SK-N-SH (cell line): ENCODE results near the gene SH3GLB1. TPM values are rescaled to one million over a fixed set of nuclear protein-coding genes. Genes with fewer than 3 reads are reported as not detected.

Experiments used
- CTCF ChIA-PET: fragments of 300-600, 350-600 bp; formaldehyde crosslinking; extraction: SDS; loops from one replicate; lab custom pipeline; 2021; lab: Yijun Ruan, JAX
- POLR2A ChIA-PET: fragments of 350-600 bp; sonication (Branson Sonifier 250); formaldehyde crosslinking; extraction: SDS; loops from one replicate; lab custom pipeline; 2020; ENCODE audit warnings: antibody characterized with exemption, inconsistent platforms; lab: Yijun Ruan, JAX
- DNase-seq: peaks from one replicate; pipeline ENCODE4 v3.0.0; 2012
- H2AFZ ChIP-seq: fragments of 200-600 bp; sonication (generic); 2 replicates; pipeline ENCODE4 v1.8.1; 2016; ENCODE audit warnings: antibody characterized with exemption, mild to moderate bottlenecking, low read depth
- H3F3A ChIP-seq: fragments of 200-600 bp; sonication (generic); replicated peaks from 2 replicates; pipeline ENCODE3; 2016; ENCODE audit warnings: antibody characterized with exemption, mild to moderate bottlenecking; ENCODE audit not compliant: insufficient read depth
- H3K27ac ChIP-seq, 2 experiments: fragments of 200-500 bp in 1 of 2; fragments of 200-600 bp in 1 of 2; sonication (Bioruptor generic) in 1 of 2; sonication (generic), shearing (Covaris generic) in 1 of 2; 2 replicates each; pipeline versions ENCODE4 v1.5.1 to v1.6.1; 2014 to 2016; ENCODE audit warnings: low read depth in 2 of 2, inconsistent platforms in 1 of 2, low read length in 1 of 2, mild to moderate bottlenecking in 1 of 2, mixed read lengths in 1 of 2
- H3K27me3 ChIP-seq: fragments of 200-600 bp; sonication (generic), shearing (Covaris generic); 2 replicates; pipeline ENCODE4 v1.6.1; 2016; ENCODE audit warnings: mixed run types; ENCODE audit not compliant: insufficient read depth
- H3K36me3 ChIP-seq, 2 experiments: fragments of 200-500 bp in 1 of 2; fragments of 200-600 bp in 1 of 2; sonication (Bioruptor generic) in 1 of 2; sonication (generic) in 1 of 2; replicated peaks in 1 of 2; 2 replicates each; pipeline versions ENCODE3 to v1.5.1; 2014 to 2016; ENCODE audit warnings: low read length in 1 of 2, mild to moderate bottlenecking in 1 of 2; ENCODE audit not compliant: insufficient read depth in 2 of 2, control insufficient read depth in 1 of 2
- H3K4me1 ChIP-seq, 2 experiments: fragments of 200-500 bp in 1 of 2; fragments of 200-600 bp in 1 of 2; sonication (Bioruptor generic) in 1 of 2; sonication (generic), shearing (Covaris generic) in 1 of 2; 2 replicates each; pipeline versions ENCODE4 v1.5.1 to v1.6.1; 2014 to 2016; ENCODE audit warnings: low read depth in 1 of 2, low read length in 1 of 2, mixed run types in 1 of 2; ENCODE audit not compliant: insufficient read depth in 2 of 2, control insufficient read depth in 1 of 2
- H3K4me2 ChIP-seq: fragments of 200-600 bp; sonication (generic), shearing (Covaris generic); 2 replicates; pipeline ENCODE4 v1.6.1; 2017; ENCODE audit warnings: mixed run types
- H3K4me3 ChIP-seq, 2 experiments: fragments of 200-500 bp in 1 of 2; fragments of 200-600 bp in 1 of 2; sonication (Bioruptor generic) in 1 of 2; sonication (generic), shearing (Covaris generic) in 1 of 2; 2 replicates each; pipeline versions ENCODE4 v1.5.1 to v1.8.1; 2014 to 2016; ENCODE audit warnings: low read depth in 2 of 2, inconsistent platforms in 1 of 2, low read length in 1 of 2, mild to moderate bottlenecking in 1 of 2, mixed read lengths in 1 of 2, moderate library complexity in 1 of 2
- H3K79me2 ChIP-seq: fragments of 200-600 bp; sonication (generic); 2 replicates; pipeline ENCODE4 v1.8.1; 2017; ENCODE audit warnings: mild to moderate bottlenecking; ENCODE audit not compliant: insufficient read depth
- H3K9ac ChIP-seq: fragments of 200-600 bp; sonication (generic); 2 replicates; pipeline ENCODE4 v1.6.1; 2017; ENCODE audit warnings: mixed run types
- H3K9me2 ChIP-seq: fragments of 200-600 bp; sonication (generic); 2 replicates; pipeline ENCODE4 v1.6.1; 2017; ENCODE audit warnings: mixed run types
- H3K9me3 ChIP-seq: fragments of 200-600 bp; sonication (generic); 2 replicates; pipeline ENCODE4 v1.6.1; 2017; ENCODE audit warnings: mixed run types, mild to moderate bottlenecking, moderate library complexity
- H4K20me1 ChIP-seq: fragments of 200-600 bp; sonication (generic); 2 replicates; pipeline ENCODE4 v1.6.1; 2017; ENCODE audit warnings: mild to moderate bottlenecking, mixed run types; ENCODE audit not compliant: insufficient read depth
- CTCF ChIP-seq: fragments of 200-600 bp; sonication (generic); IDR thresholded peaks from 2 replicates; pipeline ENCODE4 v1.6.1; 2017; ENCODE audit warnings: antibody characterized with exemption, mild to moderate bottlenecking, moderate library complexity
- FOSL2 ChIP-seq: IDR thresholded peaks from 2 replicates; pipeline ENCODE4 v1.4.0; 2012; ENCODE audit warnings: low read depth, mild to moderate bottlenecking, moderate library complexity, borderline replicate concordance
- FOXM1 ChIP-seq: IDR thresholded peaks from 2 replicates; pipeline ENCODE4 v1.4.0; 2012; ENCODE audit warnings: low read depth, mild to moderate bottlenecking
- GATA2 ChIP-seq: sonication (generic); formaldehyde crosslinking; IDR thresholded peaks from 2 replicates; pipeline ENCODE4 v1.5.0; 2020; ENCODE audit warnings: mild to moderate bottlenecking, missing genetic modification reagents
- IRF3 ChIP-seq: fragments of 150-350 bp; IDR thresholded peaks from 2 replicates; pipeline ENCODE4 v1.6.1; 2016; ENCODE audit warnings: mild to moderate bottlenecking, low read depth, low read length
- NRF1 ChIP-seq: IDR thresholded peaks from 2 replicates; pipeline ENCODE4 v1.6.1; 2012; ENCODE audit warnings: low read depth, mild to moderate bottlenecking, low read length
- PBX3 ChIP-seq: IDR thresholded peaks from 2 replicates; pipeline ENCODE4; 2012
- RXRA ChIP-seq: IDR thresholded peaks from 2 replicates; pipeline ENCODE4 v1.4.0; 2012; ENCODE audit warnings: low read depth, mild to moderate bottlenecking, borderline replicate concordance
- TAF1 ChIP-seq: IDR thresholded peaks from 2 replicates; pipeline ENCODE4 v1.6.1; 2012; ENCODE audit warnings: low read depth, mild to moderate bottlenecking, low read length, moderate library complexity, borderline replicate concordance
- TCF12 ChIP-seq: IDR thresholded peaks from 2 replicates; pipeline ENCODE4 v1.4.0; 2012
- USF2 ChIP-seq: fragments of 150-350 bp; IDR thresholded peaks from 2 replicates; pipeline ENCODE4 v1.6.1; 2017; ENCODE audit warnings: antibody characterized with exemption, low read length, low read depth, borderline replicate concordance
- ZBTB33 ChIP-seq: IDR thresholded peaks from 2 replicates; pipeline ENCODE4 v1.4.0; 2012; ENCODE audit warnings: low read depth, borderline replicate concordance
- WGBS: methylation state at CpG from one replicate; pipeline ENCODE4 v1.1.6; 2017; ENCODE audit warnings: low lambda C conversion rate; 5-methylcytosine and 5-hydroxymethylcytosine counted together
- polyA plus RNA-seq, 3 experiments: library from polyadenylated mRNA; depleted of rRNA; stranded (reverse); fragments of >200 nt; gene quantifications; 2 replicates each; pipeline ENCODE4 v1.2.3, GENCODE V29; 2012

SH3GLB1 gene
- polyA plus RNA-seq, 1 of the 3 experiments (the other 2 are of a cell fraction), result 13.2 TPM

GRCh38 chr1:86750076-86750475 lies 45.7 kb downstream of the SH3GLB1 start:
- 59% methylated on average over 1 of the region's 1 CpG for WGBS
- DNase-seq, result no peak
- peaks cover 10 to 12% of the 10 kb centered on the region in 2 experiments for H3K36me3 ChIP-seq
- no peaks in the 10 kb centered on the region for H3K9me2 ChIP-seq
- POLR2A ChIA-PET, result no interaction called here
- no peaks in the 10 kb centered on the region for H4K20me1 ChIP-seq
- H3K4me1 ChIP-seq, result no peaks in the 10 kb centered on the region; a peak in 1 of 4 replicates
- no peak overlapping the region for H3K27ac ChIP-seq
- H2AFZ ChIP-seq, result no peak overlapping the region
- TF ChIP-seq GATA2 (CRISPR knock-in tag), result no peak
- TF ChIP-seq ZBTB33, result no peak
- no peak for TF ChIP-seq NRF1
- TF ChIP-seq PBX3, result no peak
- TF ChIP-seq TCF12, result no peak
- no peak for TF ChIP-seq FOSL2
- TF ChIP-seq USF2, result no peak
- TF ChIP-seq CTCF, result no peak
- no peak overlapping the region for H3K9ac ChIP-seq
- no peaks in the 10 kb centered on the region for H3K79me2 ChIP-seq
- no peak overlapping the region for H3K4me2 ChIP-seq
- no peaks in the 10 kb centered on the region for H3F3A ChIP-seq
- no peak overlapping the region for H3K4me3 ChIP-seq
- CTCF ChIA-PET, result interaction anchor here (0.7 to 2.1 kb wide), 6 partner anchors 8 to 277 kb away, joined by 3 to 5 read pairs (median 4); partner anchors contain the start of gene SH3GLB1
- no peaks in the 10 kb centered on the region for H3K9me3 ChIP-seq
- H3K27me3 ChIP-seq, result no peaks in the 10 kb centered on the region

GRCh38 chr1:86750530-86750929 lies 46.2 kb downstream of the SH3GLB1 start:
- Histone ChIP-seq H3K27ac (no peak overlapping the region), H3K9me2 (no peaks in the 10 kb centered on the region), H3K4me2 (no peak overlapping the region), H3K79me2 (no peaks in the 10 kb centered on the region), H3K4me3 (no peak overlapping the region)
- CTCF ChIA-PET, result interaction anchor here (1.1 to 2.1 kb wide), 4 partner anchors 9 to 251 kb away, joined by 3 to 5 read pairs (median 4); partner anchors contain the start of gene SH3GLB1
- no peak for DNase-seq
- TF ChIP-seq RXRA (no peak), NRF1 (no peak), FOXM1 (no peak), IRF3 (no peak), TAF1 (no peak), FOSL2 (no peak)
- TF ChIP-seq, all 33 proteins: peak for 0
- Histone ChIP-seq H3K9me3 (no peaks in the 10 kb centered on the region), H3K27me3 (no peaks in the 10 kb centered on the region), H2AFZ (no peak overlapping the region), H4K20me1 (no peaks in the 10 kb centered on the region), H3K4me1 (no peaks in the 10 kb centered on the region; a peak in 1 of 4 replicates), H3K36me3 (peaks cover 7 to 8% of the 10 kb centered on the region in 2 experiments), H3K9ac (no peak overlapping the region), H3F3A (no peaks in the 10 kb centered on the region)
- WGBS, result 96% methylated on average over 5 of the region's 5 CpGs
- POLR2A ChIA-PET, result no interaction called here
